IPS DF 19.7 (cell line): ENCODE results near the gene SYNE1.

Source experiments
- DNase-seq: peaks from one replicate; pipeline ENCODE4 v3.0.0-alpha.2; 2013; ENCODE audit warnings: low read depth, low spot score

SYNE1 gene

GRCh38 chr6:152273638-152274037 is 363.5 kb downstream of the SYNE1 start:
- DNase-seq: no peak

- DNase-seq: no peak
Measured at GRCh38 chr6:152273002-152273401, 364.2 kb downstream of the SYNE1 start.

GRCh38 chr6:152272486-152272885 is 364.7 kb downstream of the SYNE1 start:
- no peak for DNase-seq

- DNase-seq: no peak
Measured at GRCh38 chr6:152271776-152272464, 365.2 kb downstream of the SYNE1 start.

GRCh38 chr6:152270301-152270925 is 366.7 kb downstream of the SYNE1 start:
- no peak for DNase-seq

- DNase-seq: no peak
Measured at GRCh38 chr6:152268846-152269442, 368.2 kb downstream of the SYNE1 start.

DNA sequence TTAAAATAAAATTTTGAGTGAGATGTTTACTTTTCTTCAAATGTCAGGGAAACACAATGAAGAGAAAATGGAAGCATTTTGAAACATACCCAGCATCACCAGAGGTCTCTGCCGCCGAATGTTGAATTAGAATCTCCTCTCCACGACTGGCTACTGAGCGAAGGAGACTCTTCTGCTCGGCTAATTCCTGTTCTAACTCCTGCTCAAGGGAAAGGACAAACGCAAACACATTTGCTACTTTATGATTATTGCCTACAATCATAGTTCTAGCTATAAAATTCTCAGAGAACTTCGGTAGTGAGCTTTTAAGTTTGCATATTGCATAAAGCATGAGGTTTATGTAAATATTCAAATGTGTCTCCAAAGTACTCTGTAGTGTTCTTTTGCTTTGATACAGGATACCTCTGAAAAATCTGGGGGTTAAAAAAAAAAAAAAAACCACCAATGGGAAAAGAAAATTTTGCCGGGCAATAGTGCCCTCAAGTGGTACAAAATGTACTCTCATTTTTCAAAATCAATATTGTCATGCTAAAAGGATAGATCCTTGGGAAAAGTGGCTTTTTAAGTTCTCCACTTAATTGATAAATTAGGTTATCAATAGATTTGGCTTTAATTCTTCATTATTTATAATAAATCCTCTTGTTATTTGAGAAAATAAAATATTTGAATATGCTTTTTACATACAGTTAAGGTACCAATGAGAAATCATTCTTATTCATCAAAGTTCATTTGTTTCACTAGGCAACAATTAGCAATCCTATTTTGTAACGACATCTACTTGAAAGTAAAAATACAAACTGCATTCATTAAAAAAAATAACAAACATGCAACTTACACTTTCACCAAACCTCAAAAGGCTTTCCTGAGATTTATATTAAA is 369.0 kb downstream of the SYNE1 start:
- no peak for DNase-seq

GRCh38 chr6:152265651-152266050 is 371.5 kb downstream of the SYNE1 start:
- DNase-seq: no peak

DNA sequence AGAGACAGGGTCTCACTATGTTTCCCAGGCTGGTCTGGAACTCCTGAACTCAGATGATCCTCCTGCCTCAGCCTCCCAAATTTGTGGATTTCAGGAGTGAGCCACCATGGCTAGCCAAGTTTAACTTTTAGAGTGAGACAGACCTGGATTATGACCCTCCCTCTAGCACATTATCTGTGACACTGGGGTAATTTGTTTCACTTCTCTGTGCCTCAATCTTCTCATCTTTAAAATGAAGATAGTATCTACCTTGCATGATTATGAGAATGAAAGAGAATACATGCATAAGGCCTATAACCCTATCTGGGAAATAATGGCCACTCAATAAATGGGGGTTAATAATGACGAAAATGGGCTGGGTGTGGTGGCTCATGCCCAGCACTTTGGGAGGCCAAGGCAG is 373.6 kb downstream of the SYNE1 start:
- no peak for DNase-seq

DNA sequence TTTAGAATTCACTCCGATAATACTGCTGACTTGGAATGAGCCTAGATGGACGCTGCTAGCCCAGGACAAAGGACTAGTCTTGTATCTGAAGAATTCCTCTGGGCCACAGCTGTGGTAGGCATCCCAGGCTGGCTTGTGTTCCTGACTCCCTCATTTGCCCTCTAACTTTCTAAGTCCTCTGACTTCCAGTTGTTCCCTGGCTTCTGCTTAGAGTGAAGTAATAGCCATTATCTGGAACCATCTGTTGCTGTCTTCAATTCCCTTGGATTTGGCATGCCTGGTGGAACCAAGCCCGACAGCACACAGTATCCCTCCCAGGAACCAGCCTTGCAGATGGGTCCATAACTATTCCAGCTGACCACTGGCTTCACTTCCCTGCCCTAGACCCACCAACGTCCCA is 376.0 kb downstream of the SYNE1 start:
- no peak for DNase-seq

- no peak for DNase-seq
Measured at GRCh38 chr6:152259234-152259633, 377.9 kb downstream of the SYNE1 start.

GRCh38 chr6:152257581-152257980 is 379.6 kb downstream of the SYNE1 start:
- no peak for DNase-seq

DNA sequence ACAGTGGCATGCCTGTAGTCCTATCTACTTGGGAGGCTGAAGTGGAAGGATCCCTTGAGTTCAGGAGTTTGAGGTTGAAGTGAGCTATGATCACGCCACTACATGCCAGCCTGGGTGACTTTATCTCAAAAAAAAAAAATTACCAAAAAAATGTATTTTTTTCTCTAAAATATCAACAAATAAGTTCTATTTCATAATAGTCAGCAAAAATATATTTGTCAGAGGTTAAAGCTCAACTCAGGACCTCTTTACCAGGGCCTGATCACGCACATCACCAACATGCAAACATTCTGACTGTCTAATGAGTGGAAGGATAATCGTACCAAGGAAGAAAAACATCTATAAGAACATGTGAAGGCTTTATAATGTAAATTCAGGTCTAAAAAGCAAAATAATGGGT is 387.0 kb downstream of the SYNE1 start:
- DNase-seq: no peak

DNA sequence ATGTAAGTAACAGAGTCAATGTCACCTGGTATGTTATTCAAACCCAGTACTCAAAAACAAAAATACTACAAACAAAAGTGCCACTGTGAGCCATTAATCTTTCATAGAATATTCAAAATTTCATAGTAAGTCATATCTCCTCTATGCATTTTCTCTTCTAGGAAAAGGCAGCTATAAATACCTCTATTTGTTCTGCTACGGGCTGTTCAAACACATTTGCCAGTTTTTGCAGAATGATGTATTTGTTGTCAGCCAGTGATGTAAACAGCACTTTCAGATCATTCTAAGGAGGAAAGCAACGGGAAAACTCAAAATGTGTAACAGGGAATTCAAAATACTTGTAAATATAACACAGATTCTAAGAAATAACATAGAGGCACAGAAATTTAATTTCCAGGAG is 388.2 kb downstream of the SYNE1 start:
- DNase-seq: no peak

DNA sequence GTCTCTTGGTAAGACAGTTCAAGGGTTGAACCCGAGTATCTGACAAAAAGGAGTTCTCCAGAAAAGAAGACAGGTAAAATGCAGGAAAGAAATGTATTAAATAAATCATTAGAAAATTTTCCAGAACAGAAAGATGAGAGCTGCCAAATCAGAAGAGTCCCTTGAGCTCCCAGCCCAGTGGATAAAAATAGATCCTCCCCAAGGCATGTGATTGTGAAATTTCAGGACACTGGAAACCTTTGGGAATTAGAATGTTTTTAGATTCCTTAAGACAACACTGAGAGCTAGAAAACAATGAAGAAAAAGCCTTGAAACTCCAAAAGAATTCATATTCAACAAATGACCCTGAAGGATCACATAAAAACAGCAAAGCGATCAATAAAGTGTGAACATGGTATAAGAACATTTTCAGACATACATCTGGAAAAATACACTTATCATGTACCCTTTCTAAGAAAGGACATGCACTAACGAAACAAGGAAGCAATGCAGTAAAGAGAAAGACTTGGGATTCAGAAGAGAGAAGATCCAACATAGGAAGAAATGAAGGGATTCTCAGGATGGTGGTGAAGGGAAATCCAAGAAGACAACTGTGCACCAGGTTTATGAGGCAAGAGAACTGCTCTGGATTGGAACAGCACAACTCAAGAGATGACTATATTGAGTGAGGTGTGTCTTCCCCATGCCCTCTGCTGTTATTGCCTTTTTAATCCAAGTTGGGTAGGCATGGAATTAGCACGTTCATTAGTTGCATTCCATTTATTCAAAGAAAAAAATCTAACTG is 390.4 kb downstream of the SYNE1 start:
- no peak for DNase-seq

- DNase-seq: no peak
Measured at GRCh38 chr6:152244998-152245630, 392.0 kb downstream of the SYNE1 start.

DNA sequence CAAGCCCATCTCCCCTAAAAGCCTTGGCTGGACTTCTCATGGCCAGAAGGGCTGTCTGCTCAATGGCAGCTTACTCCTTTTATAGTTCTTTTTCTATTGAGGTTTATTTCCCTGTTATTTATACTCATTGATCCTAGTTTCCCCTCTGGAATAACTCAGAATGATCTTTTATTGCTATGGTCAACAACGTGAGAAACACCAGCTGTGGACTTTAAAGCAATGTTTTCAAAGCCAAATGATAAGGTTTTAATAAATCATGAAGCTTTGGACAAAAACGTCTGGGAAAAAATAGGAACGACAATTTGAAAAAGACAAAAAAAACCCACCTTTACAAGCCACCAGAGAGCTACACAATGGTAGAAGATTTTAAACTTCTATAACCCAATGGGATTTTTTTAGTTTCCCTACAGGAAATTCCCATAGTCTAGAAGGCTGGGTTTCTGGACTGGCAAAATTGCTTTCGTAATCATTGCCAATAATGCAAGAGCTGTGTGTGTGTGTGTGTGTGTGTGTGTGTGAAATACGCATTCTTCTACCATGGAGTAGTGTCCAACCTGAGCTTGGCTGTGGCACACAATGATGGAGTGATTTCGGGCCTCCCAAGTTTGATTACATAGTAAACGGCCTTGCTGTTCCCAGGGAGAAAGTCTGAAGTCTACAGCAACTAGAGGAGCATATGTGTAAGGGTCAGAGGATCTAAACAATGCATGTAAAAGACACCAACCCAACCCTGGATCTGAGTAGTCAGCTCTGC is 396.0 kb downstream of the SYNE1 start:
- no peak for DNase-seq

- no peak for DNase-seq
Measured at GRCh38 chr6:152240436-152240835, 396.7 kb downstream of the SYNE1 start.

GRCh38 chr6:152236370-152237097 is 400.6 kb downstream of the SYNE1 start:
- DNase-seq: no peak
